ENCODE data around the gene NKAIN1.
"Not testable (repeated sequence)": the region's sequence is repeated elsewhere in the genome, so short reads cannot be mapped to it uniquely, and the experiment has no call there.

DNA sequence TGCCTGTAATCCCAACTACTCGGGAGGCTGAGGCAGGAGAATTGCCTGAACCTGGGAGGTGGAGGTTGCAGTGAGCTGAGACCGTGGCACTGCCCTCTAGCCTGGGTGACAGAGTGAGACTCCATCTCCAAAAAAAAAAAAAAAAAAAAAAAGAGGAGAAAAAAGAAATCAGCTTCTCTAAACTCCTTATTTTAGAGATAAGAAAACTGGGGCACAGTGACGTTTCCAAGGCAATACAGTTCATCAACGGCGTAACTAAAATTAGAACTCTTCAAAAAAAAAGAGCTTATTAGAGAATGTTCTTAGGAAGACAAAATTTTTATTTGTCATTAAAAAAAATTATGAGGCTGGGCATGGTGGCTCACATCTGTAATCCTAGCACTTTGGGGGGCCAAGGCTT lies 22.7 kb upstream of the NKAIN1 start:
- not testable (repeated sequence) for TF ChIP-seq CTCF (conservative IDR thresholded peaks at IDR 0.05; ENCODE audit: low read length); EZH2phosphoT487 (IDR thresholded peaks at IDR 0.05; ENCODE audit: borderline replicate concordance, low read depth, low read length)

Measured in OCI-LY7 (cell line).